ENCODE results near the gene MYT1. TPM values are rescaled to one million over a fixed set of nuclear protein-coding genes. Genes with fewer than 3 reads are reported as not detected.
"Not testable (repeated sequence)": the region's sequence is repeated elsewhere in the genome, so short reads cannot be mapped to it uniquely, and the experiment has no call there.

The MYT1 gene
- total RNA-seq, 1 experiment from 2014 or later = not detected

DNA sequence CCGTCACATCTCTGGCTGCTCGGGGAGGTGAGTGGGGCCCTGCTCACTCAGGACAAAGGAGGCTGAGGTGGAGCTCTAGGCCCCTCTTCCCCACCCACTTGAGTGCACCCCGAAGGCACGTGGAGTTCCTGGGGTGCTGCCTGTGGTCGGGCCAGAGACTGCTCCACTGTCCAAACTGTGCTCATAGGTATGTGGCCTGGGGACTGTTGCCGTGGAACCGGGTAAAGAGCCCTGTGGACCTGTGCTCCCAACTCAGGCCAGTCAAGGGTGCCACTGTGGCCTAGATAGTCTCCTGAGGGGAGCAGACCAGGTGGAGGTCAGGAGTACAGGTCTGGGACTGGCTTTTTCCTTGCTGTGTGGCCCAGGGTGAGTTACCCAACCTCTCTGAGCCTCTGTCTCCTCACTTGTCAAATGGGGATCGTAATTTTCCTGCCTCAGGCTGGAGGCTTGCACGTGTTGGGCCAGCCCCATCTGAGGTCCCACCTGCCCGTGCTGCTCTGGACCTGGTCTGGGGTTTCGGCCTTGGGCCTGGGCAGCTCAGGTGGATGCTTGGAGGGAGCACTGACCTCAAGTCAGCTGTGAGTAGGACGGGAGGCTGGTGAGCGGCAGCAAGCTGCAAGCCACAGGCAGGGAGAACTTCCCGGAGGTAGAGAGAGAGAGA, 44.4 kb upstream of the MYT1 start:
- no peaks in the 10 kb centered on the region for H3K4me1 ChIP-seq (replicated peaks; ENCODE audit: insufficient read depth)
- ChIA-PET CTCF (interaction anchor here (0.5 to 1.8 kb wide), 3 partner anchors 80 to 1147 kb away, joined by 3 to 7 read pairs (median 3); no protein-coding TSS in a partner anchor), POLR2A (ENCODE audit: unreplicated experiment) (no interaction called here)
- no peak overlapping the region for H3K27ac ChIP-seq
- no peak overlapping the region for H2AFZ ChIP-seq
- no peaks in the 10 kb centered on the region for H3K36me3 ChIP-seq (ENCODE audit: low read depth)
- DNase-seq = peak in 1 of 2 experiments; percentile 28
- H3K27me3 ChIP-seq (ENCODE audit: insufficient read depth, low read depth) = peaks cover 55% of the 10 kb centered on the region
- no peaks in the 10 kb centered on the region for H3K79me2 ChIP-seq (ENCODE audit: low read depth)
- H3F3A ChIP-seq (ENCODE audit: insufficient read depth, low read depth) = peaks cover 6% of the 10 kb centered on the region; the same call in 1 of the 2 replicates
- no peak overlapping the region for H3K4me3 ChIP-seq
- no peaks in the 10 kb centered on the region for H3K9me3 ChIP-seq (ENCODE audit: insufficient read depth, low read depth)
- H4K20me1 ChIP-seq (ENCODE audit: insufficient read depth) = no peaks in the 10 kb centered on the region
- no peaks in the 10 kb centered on the region for H3K9me2 ChIP-seq (ENCODE audit: insufficient read depth)
- no peak overlapping the region for H3K4me2 ChIP-seq
- intact Hi-C loops (cut with micrococcal nuclease; ENCODE audit: unreplicated experiment) = loop anchor here (1.0 to 5.0 kb wide), 5 partner anchors 38 to 581 kb away; partner anchors contain the start of genes LKAAEAR1, OPRL1 and UCKL1
- no TSS peak for BruUV-seq (replicated peaks)
- TF ChIP-seq, protein P1, sequence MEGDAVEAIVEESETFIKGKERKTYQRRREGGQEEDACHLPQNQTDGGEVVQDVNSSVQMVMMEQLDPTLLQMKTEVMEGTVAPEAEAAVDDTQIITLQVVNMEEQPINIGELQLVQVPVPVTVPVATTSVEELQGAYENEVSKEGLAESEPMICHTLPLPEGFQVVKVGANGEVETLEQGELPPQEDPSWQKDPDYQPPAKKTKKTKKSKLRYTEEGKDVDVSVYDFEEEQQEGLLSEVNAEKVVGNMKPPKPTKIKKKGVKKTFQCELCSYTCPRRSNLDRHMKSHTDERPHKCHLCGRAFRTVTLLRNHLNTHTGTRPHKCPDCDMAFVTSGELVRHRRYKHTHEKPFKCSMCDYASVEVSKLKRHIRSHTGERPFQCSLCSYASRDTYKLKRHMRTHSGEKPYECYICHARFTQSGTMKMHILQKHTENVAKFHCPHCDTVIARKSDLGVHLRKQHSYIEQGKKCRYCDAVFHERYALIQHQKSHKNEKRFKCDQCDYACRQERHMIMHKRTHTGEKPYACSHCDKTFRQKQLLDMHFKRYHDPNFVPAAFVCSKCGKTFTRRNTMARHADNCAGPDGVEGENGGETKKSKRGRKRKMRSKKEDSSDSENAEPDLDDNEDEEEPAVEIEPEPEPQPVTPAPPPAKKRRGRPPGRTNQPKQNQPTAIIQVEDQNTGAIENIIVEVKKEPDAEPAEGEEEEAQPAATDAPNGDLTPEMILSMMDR (conservative IDR thresholded peaks at IDR 0.05) = no peak
- no peak for TF ChIP-seq EZH2 (IDR thresholded peaks at IDR 0.05; ENCODE audit: low read depth)

DNA sequence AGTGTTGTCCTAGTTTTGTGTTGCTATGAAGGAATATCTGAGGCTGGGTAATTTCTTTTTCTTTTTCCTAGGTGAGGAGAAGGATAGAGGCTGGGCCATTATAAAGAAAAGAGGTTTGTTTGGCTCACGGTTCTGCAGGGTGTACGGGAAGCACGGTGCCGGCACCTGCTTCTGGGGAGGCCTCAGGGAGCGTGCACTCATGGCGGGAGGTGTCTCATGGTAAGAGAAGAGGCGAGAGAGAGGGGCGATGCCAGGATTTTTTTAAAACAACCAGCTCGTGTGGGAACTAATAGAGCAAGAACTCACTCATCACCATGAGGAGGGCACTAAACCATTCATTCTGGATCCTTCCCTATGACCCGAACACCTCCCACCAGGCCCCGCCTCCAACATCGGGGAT, 42.7 kb upstream of the MYT1 start:
- CTCF ChIA-PET = no interaction called here
- H2AFZ ChIP-seq = no peak overlapping the region
- TF ChIP-seq, protein P1 (conservative IDR thresholded peaks at IDR 0.05) = no peak
- TF ChIP-seq EZH2 (IDR thresholded peaks at IDR 0.05; ENCODE audit: low read depth) = no peak
- H3K79me2 ChIP-seq (ENCODE audit: low read depth) = no peaks in the 10 kb centered on the region
- H3K27ac ChIP-seq = no peak overlapping the region
- no peaks in the 10 kb centered on the region for H4K20me1 ChIP-seq (ENCODE audit: insufficient read depth)
- no peaks in the 10 kb centered on the region for H3K36me3 ChIP-seq (ENCODE audit: low read depth)
- H3K4me1 ChIP-seq (replicated peaks; ENCODE audit: insufficient read depth) = no peaks in the 10 kb centered on the region
- no peaks in the 10 kb centered on the region for H3K9me3 ChIP-seq (ENCODE audit: insufficient read depth, low read depth)
- H3F3A ChIP-seq (ENCODE audit: insufficient read depth, low read depth) = peaks cover 6% of the 10 kb centered on the region; the same call in 1 of the 2 replicates
- H3K4me2 ChIP-seq = no peak overlapping the region
- no peak overlapping the region for H3K4me3 ChIP-seq
- peaks cover 50% of the 10 kb centered on the region for H3K27me3 ChIP-seq (ENCODE audit: insufficient read depth, low read depth)
- no peaks in the 10 kb centered on the region for H3K9me2 ChIP-seq (ENCODE audit: insufficient read depth)
- no TSS peak for BruUV-seq (replicated peaks)
- POLR2A ChIA-PET (ENCODE audit: unreplicated experiment) = no interaction called here
- DNase-seq = peak in 1 of 2 experiments; percentile 29
- intact Hi-C loops (cut with micrococcal nuclease; ENCODE audit: unreplicated experiment) = loop anchor here (2.0 to 5.0 kb wide), 4 partner anchors 39 to 583 kb away; partner anchors contain the start of genes LKAAEAR1, OPRL1 and UCKL1

DNA sequence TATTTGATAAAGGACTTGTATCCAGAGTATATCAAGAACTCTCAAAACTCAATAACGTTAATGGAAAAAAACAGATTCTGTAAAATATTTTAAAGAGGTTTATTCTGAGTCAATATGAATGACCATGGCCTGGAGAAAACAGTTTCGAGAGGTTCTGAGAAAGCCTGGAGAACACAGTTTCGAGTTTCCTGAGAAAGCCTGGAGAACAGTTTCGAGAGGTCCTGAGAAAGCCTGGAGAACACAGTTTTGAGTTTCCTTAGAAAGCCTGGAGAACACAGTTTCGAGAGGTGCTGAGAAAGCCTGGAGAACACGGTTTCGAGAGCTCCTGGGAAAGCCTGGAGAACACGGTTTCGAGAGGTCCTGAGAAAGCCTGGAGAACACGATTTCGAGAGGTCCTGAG, 41.3 kb upstream of the MYT1 start:
- H3K9me2 ChIP-seq (ENCODE audit: insufficient read depth); H3K4me2 ChIP-seq; H3K9me3 ChIP-seq (ENCODE audit: insufficient read depth, low read depth); H2AFZ ChIP-seq; DNase-seq; CTCF ChIA-PET; H3F3A ChIP-seq (ENCODE audit: insufficient read depth, low read depth); POLR2A ChIA-PET (ENCODE audit: unreplicated experiment); H3K4me1 ChIP-seq (replicated peaks; ENCODE audit: insufficient read depth); BruUV-seq (replicated peaks); H3K27ac ChIP-seq; H3K4me3 ChIP-seq; H3K79me2 ChIP-seq (ENCODE audit: low read depth); H3K36me3 ChIP-seq (ENCODE audit: low read depth); H4K20me1 ChIP-seq (ENCODE audit: insufficient read depth): not testable (repeated sequence)
- H3K27me3 ChIP-seq (ENCODE audit: insufficient read depth, low read depth) = peaks cover 53% of the 10 kb centered on the region
- intact Hi-C loops (cut with micrococcal nuclease; ENCODE audit: unreplicated experiment) = loop anchor here (5.0 kb wide), 3 partner anchors 41 to 166 kb away; partner anchors contain the start of genes LKAAEAR1, OPRL1 and UCKL1

DNA sequence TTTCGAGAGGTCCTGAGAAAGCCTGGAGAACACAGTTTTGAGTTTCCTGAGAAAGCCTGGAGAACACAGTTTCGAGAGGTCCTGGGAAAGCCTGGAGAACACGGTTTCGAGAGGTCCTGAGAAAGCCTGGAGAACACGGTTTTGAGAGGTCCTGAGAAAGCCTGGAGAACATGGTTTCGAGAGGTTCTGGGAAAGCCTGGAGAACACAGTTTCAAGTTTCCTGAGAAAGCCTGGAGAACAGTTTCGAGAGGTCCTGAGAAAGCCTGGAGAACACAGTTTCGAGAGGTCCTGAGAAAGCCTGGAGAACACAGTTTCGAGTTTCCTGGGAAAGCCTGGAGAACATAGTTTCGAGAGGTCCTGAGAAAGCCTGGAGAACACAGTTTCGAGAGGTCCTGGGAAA, 40.7 kb upstream of the MYT1 start:
- H3K4me3 ChIP-seq; H3K9me2 ChIP-seq (ENCODE audit: insufficient read depth); H4K20me1 ChIP-seq (ENCODE audit: insufficient read depth); H3K4me2 ChIP-seq; H3F3A ChIP-seq (ENCODE audit: insufficient read depth, low read depth); H3K79me2 ChIP-seq (ENCODE audit: low read depth); H3K4me1 ChIP-seq (replicated peaks; ENCODE audit: insufficient read depth); DNase-seq; POLR2A ChIA-PET (ENCODE audit: unreplicated experiment); BruUV-seq (replicated peaks); H3K36me3 ChIP-seq (ENCODE audit: low read depth); H3K9me3 ChIP-seq (ENCODE audit: insufficient read depth, low read depth); H2AFZ ChIP-seq: not testable (repeated sequence)
- CTCF ChIA-PET = interaction anchor here (0.7 kb wide), 1 partner anchor 70 kb away, joined by 4 read pairs; no protein-coding TSS in a partner anchor
- H3K27me3 ChIP-seq (ENCODE audit: insufficient read depth, low read depth) = peaks cover 59% of the 10 kb centered on the region
- H3K27ac ChIP-seq = peak overlapping the region; percentile 34; the same call in 1 of the 2 replicates
- intact Hi-C loops (cut with micrococcal nuclease; ENCODE audit: unreplicated experiment) = loop anchor here (5.0 kb wide), 3 partner anchors 41 to 166 kb away; partner anchors contain the start of genes LKAAEAR1, OPRL1 and UCKL1

All from PC-9 (cell line).